MV-4-11 (cell line): ENCODE measurements around the gene TCHP.

ENCODE experiments used
- DNase-seq: peaks from one replicate; lab custom pipeline; 2025; lab: John Stamatoyannopoulos, UW

The TCHP gene

GRCh38 chr12:109932878-109933503 is 32.9 kb downstream of the TCHP start:
- DNase-seq = no peak

GRCh38 chr12:109934026-109934425 is 34.0 kb downstream of the TCHP start:
- DNase-seq = no peak

GRCh38 chr12:109937371-109937770 is 37.3 kb downstream of the TCHP start:
- no peak for DNase-seq

GRCh38 chr12:109938947-109939346 is 38.9 kb downstream of the TCHP start:
- no peak for DNase-seq

- no peak for DNase-seq
Measured at GRCh38 chr12:109939504-109939903, 39.4 kb downstream of the TCHP start.

GRCh38 chr12:109940339-109940923 is 40.4 kb downstream of the TCHP start:
- DNase-seq = no peak

GRCh38 chr12:109943811-109944210 is 43.7 kb downstream of the TCHP start:
- no peak for DNase-seq

- DNase-seq = no peak
Measured at GRCh38 chr12:109944561-109945359, 44.7 kb downstream of the TCHP start.

GRCh38 chr12:109946505-109946904 is 46.4 kb downstream of the TCHP start:
- DNase-seq = no peak

- DNase-seq = no peak
Measured at GRCh38 chr12:109946913-109947312, 46.8 kb downstream of the TCHP start.

GRCh38 chr12:109947521-109947920 is 47.4 kb downstream of the TCHP start:
- DNase-seq = peak; percentile 76

GRCh38 chr12:109948368-109948767 is 48.3 kb downstream of the TCHP start:
- no peak for DNase-seq

GRCh38 chr12:109949089-109949488 is 49.0 kb downstream of the TCHP start:
- no peak for DNase-seq

GRCh38 chr12:109950625-109951024 is 50.6 kb downstream of the TCHP start:
- DNase-seq = no peak

GRCh38 chr12:109951136-109951535 is 51.1 kb downstream of the TCHP start:
- DNase-seq = no peak

- DNase-seq = no peak
Measured at GRCh38 chr12:109951751-109952150, 51.7 kb downstream of the TCHP start.

- peak; percentile 90 for DNase-seq
Measured at GRCh38 chr12:109952160-109952858, 52.2 kb downstream of the TCHP start.

GRCh38 chr12:109952873-109953272 is 52.8 kb downstream of the TCHP start:
- DNase-seq = no peak

GRCh38 chr12:109953656-109954055 is 53.6 kb downstream of the TCHP start:
- no peak for DNase-seq

- DNase-seq = no peak
Measured at GRCh38 chr12:109958374-109958773, 58.3 kb downstream of the TCHP start.

GRCh38 chr12:109959411-109960093 is 59.5 kb downstream of the TCHP start:
- DNase-seq = no peak

GRCh38 chr12:109961201-109961600 is 61.1 kb downstream of the TCHP start:
- no peak for DNase-seq
